CD4-positive, alpha-beta T cell treated with Interleukin-21 for 1 hour (primary cell): ENCODE measurements around the gene RNF144A.
"Not testable (repeated sequence)": the region's sequence is repeated elsewhere in the genome, so short reads cannot be mapped to it uniquely, and the experiment has no call there.

Experiments
- DNase-seq: peaks from one replicate; pipeline ENCODE4 v3.0.0-alpha.2; 2020

RNF144A gene

DNA sequence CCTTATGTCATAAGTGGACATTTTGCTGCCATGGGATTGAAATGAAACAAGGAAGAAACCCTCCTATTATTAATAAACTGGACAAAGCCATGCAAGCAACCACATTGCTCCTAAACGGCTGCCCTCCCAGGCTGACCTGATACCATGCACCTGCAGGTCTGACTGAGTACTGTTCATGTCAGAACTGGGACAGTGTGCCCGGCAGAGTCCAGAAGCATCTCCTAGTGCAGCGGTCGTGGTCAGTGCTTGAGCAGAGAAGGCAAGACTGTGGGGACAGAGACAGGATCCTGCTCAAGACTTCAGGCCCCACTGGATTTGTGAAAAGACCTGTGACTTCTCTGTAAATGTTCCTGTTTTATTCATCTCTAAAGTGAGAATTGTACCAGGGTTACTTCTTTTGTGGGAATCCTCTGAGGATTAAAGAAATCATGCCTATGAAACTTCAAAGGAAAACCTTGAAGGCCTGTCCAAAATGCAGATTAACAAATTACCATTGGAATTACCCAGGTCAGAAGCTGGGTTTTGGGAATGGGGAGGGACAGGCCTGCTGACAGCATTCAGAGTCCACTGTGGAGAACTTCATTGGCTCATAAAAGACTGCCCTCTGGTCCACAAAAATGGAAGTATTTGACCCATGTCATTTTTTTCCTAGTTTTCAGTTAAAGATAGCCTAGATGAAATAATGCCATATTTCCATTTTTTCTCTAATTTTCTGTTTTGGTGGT, 13.9 kb downstream of the RNF144A start:
- no peak for DNase-seq

DNA sequence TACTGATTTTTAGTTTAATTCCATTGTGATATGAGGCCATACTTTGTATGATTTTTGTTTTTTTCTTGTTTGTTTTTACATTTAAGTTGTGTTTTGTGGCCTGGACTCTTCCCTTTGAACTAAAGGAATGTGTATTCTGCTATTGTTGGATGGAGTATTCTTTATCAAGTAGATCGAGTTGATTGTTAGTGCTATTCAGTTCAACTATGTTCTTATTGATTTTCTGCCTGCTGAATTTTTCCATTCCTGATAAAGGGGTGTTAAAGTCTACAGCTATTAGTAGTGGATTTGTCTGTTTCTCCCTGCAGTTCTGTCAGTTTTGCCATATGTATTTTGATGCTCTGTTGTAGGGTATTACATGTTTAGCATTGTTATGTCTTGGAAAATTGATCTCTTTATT, 14.5 kb downstream of the RNF144A start:
- DNase-seq: no peak

DNA sequence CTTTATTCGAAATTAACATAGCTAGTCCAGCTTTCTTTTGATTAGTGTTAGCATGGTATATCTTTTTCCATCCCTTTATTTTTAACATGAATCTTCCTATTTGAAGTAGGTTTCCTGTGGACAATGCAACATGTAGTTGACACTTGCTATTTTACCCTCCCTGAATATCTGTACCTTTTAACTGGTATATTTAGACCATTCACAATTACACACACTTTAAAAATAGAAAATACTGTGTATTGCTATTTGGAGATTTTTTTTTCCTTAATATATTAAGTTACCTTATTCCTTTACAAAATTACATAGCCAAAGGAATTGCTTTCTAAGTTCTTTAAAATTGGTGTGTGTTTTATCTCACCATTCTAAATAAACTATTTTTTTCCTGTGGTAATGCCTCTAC, 15.0 kb downstream of the RNF144A start:
- DNase-seq: no peak

DNA sequence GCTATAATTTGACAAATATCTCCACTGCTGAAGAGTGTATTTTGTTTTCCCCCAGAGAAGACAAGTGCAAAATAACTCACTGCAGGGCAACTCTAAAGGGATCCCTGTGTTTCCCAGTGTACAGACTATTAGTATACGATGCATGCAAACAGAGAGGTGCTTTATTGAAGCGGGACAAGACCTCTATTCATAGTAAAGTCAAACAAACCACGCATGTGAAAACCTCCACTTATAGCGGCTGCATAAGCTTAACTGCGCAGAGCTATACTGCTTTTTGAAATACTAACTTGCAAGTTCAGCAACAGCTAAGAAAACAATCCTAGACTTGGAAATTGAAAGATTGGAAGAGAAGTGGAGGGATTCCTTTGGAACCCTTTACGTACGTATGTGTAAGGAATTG, 15.6 kb downstream of the RNF144A start:
- DNase-seq: no peak

DNA sequence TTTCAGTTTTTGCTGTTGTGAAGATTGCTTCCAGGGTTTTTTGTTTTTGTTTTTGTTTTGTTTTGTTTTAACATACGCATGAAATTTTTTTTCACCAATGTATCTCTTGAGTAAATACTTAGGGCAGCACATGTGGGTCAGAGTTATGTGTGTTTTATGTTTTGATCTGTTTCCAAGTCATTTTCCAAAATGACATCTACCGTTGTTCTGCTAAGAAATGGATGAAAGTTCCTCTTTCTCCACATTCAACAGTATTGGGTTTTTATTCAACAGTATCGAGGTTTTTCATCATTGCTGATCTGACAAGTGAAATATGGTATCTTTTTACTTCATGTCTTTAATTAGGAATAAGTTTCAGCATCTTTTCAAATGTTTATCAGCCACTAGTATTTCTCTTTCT, 16.7 kb downstream of the RNF144A start:
- no peak for DNase-seq

DNA sequence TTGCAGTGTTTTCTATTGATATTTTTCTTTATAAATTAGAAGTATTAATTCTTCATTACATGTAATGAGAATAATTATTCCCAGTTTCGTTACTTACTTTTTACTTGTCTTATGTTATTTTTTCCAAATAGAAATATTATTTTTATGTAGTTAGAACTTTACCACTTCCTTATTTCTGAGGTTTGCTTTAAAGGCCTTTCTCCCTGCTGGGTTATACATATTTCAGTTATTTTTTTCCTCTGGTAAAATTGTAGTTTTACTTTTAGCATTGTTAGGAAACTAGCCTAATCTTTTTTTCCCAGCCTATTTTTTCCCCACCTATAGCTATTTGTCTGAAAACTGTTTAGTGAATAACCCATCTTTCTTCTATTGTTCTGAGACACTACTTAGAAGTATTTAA, 17.1 kb downstream of the RNF144A start:
- DNase-seq: no peak

GRCh38 chr2:6934758-6935651, 17.8 kb downstream of the RNF144A start:
- DNase-seq: no peak

DNA sequence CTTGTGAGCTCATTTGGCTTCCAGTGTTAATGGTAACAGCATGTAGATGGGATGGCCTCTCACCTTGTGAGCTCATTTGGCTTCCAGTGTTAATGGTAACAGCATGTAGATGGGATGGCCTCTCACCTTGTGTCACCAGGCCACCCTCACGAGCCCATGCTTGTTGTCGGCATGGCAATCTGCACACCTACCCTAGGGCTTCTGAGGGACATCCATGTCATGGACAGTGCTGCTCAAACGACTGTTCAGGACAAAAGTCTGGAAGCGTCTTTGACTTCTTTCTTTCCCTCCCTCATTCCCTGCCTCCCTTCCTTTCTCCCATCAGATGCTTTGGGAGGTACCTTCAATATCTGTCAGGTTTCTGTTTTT, 18.4 kb downstream of the RNF144A start:
- DNase-seq: not testable (repeated sequence)

- no peak for DNase-seq
Measured at GRCh38 chr2:6937157-6937556, 19.9 kb downstream of the RNF144A start.

- DNase-seq: no peak
Measured at GRCh38 chr2:6937582-6937981, 20.4 kb downstream of the RNF144A start.

GRCh38 chr2:6939071-6939470, 21.9 kb downstream of the RNF144A start:
- DNase-seq: no peak

- DNase-seq: no peak
Measured at GRCh38 chr2:6940820-6941219, 23.6 kb downstream of the RNF144A start.

DNA sequence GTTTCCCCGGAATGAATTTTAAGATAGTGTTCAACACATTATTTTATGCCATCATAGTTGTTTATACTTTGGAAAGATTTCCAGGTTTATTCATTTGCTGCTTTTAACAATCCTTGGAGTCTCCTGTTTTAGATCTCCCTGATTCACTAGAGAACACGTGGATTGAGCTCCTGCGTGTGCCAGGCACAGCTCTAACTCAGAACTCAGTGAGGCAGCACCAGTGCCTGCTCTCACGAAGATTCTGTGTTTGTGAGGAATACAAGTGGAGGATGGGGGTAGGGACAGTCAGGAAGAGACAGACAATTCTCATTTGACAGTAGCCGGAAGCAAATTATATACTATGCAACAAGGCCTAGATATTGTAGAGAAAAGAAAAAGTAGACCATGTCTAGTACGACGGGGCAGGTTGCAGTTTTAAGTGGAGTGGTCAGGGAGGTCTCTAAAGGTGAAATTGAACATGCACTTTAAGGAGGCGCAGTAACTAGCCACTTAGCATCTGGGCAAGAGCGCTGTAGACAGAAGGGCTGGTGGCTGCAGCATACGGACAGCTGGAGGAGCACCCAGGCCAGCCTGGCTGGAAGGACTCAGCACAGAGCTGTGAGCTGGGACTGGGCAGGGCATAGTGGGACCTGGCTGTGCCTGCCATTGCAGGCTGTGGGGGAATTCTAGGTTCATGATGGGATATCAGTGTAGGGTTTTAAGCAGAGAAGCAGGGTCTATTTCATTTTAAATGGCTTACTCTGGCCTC, 24.3 kb downstream of the RNF144A start:
- DNase-seq: no peak

- no peak for DNase-seq
Measured at GRCh38 chr2:6942848-6943247, 25.6 kb downstream of the RNF144A start.

DNA sequence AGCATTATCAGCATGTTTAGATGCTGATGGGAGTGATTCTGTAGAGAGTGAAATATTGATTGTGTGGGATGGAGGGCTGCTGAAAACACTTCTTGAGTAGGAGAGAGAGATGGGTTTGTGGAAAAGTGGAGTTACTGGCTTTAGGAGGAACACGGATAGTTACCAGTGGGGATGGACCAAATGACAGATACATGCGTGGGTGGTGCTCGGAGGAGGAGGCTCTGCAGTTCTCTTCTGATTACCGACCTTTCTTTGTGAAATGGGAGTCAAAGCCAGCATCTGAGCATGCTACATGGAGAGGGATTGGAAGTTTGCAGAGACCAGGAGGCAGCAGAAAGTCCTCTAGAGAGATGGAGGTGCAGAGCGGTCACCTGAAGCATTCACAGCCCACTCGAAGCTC, 26.3 kb downstream of the RNF144A start:
- DNase-seq: no peak

GRCh38 chr2:6943971-6944370, 26.8 kb downstream of the RNF144A start:
- no peak for DNase-seq

DNA sequence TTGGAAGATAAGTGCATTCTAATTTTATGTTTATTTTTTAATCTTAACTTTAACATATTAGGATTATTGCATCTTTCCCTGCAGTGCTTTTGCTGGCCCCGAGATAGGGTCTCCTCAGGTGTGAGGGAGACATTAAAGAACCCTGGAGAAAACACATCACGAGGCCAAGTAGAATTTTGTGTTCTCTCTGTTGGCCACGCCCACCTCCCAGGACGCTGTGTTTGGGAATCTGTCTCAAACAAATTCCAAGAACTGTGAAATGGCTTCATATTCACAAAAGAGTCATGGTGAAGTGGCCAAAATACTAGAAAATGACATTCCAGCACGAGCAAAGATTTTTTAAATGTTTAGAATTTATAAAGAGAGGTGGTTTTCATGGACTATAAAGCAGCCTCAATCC, 27.3 kb downstream of the RNF144A start:
- DNase-seq: no peak

- DNase-seq: no peak
Measured at GRCh38 chr2:6945087-6945813, 28.0 kb downstream of the RNF144A start.

DNA sequence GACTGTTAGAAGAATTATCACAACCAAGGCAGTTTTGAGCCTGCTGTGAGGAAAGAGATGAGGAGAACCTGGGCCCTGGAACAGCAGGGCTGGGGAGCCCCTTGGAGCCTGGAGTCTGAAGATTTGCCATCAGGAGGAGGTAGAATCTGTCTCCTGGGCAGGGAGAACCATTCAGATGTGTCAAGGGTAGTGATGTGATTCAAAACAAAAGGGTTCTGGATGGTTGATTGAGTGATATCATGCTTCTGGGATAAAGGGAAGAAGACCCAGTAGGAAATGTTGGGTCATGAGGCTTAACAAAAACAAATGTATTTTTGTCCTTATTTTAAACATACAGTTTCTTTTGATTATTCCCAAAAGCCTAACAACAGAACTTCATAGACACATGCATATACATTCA, 28.6 kb downstream of the RNF144A start:
- DNase-seq: no peak

DNA sequence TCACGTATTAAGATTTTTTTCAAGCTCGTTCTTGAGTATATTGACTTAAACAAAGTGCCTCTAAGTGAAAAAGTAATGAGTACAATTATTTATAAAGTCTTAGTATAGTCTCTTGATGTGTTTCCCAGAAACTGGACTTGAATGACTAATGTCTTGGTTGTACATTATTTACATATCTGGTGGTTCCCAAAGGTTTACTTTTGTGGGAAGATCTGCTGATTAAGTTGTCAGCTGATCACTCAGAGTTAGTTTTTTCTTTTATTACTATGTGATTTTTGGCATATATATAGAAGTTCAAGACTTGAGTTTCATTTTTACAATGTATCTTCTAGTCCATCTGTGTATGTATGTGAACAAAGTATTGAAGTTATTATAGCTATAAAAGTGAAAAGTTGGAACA, 29.5 kb downstream of the RNF144A start:
- no peak for DNase-seq

DNA sequence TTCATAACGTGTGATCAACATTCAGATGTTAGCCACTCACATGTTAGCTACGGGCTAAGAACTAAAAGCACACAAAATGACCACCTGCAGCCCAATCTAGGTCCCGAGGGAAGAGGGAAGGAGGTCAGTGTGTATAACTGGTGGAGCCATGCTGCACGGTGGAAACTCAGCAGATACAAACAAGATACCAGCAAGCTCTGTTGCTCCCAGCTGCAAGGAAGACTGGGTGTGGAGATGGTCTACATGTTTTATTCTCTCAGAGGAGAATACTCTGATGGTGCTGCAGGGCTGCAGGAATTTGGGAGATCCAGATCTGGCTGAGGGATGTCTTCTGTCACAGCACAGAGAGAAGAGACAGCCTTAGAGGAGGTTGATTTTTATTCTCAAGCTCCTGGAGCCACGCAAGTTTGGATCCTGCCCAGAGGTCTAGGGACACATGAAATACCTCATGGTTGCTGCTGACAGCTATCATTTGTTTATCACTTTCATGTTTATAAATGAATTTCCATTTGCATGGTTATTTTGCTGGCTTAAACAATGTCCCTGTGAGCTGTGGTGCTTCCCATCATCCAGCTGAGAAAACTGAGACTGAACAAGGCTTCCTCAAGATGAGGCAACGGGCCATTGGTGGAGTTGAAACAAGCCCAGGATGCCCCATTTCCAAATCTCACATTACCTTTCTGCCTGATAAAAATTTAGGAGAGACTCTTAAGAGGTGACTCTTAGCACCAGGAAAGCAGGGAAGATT, 30.9 kb downstream of the RNF144A start:
- DNase-seq: no peak

DNA sequence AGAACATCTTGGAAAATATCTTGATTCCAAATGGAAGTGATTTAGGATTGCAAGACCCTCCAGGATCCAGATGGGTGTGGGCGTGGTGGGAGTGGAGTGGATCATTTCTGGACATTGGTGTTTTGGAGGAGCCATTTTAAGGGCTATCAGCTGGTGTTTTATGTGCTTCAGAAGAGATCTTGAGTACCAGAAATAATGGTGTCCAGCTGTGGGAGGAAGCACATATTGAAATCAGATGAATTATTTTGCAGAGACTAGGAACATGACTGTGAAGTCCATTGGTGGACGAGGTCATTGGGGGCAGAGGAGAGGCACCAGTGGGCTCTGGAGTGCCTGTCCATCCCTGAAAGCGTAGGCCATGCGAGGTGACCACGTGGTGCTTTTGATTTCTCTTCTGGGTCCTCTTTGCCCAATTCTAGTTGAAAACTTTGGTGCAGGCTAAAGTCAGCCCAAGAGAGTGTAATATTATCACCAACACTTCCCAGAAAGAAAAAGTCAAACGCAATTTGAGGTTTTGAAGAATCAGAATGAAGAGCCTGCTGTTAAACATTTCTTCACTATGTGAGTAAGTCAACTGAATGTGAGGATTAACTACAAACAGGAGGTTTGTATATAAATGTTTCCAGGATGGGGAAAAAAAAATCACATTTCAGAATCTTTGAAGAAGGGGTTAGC, 31.6 kb downstream of the RNF144A start:
- no peak for DNase-seq
